A673 (cell line): ENCODE data around the gene PPP1R13B. TPM values are rescaled to one million over a fixed set of nuclear protein-coding genes. Genes with fewer than 3 reads are reported as not detected.

Experiments used
- BruUV-seq: library from RNA; stranded (reverse); fragments of 400-500 nt; replicated peaks from 2 replicates; lab custom pipeline; 2021; lab: Mats Ljungman, UMichigan
- CTCF ChIA-PET: fragments of 300-600 bp; sonication (Branson Sonifier 250); formaldehyde crosslinking; loops from one replicate; lab custom pipeline; 2022; ENCODE audit warnings: antibody characterized with exemption; lab: Charles Lee
- POLR2A ChIA-PET: fragments of 300-600 bp; sonication (Branson Sonifier 250); formaldehyde crosslinking; loops from one replicate; lab custom pipeline; 2022; ENCODE audit warnings: antibody characterized with exemption; ENCODE audit not compliant: low non-redundant PET; lab: Charles Lee
- DNase-seq: peaks from one replicate; pipeline ENCODE4 v3.0.0-alpha.2; 2015; ENCODE audit warnings: low spot score
- H3K27ac ChIP-seq: fragments of 200-600 bp; sonication (generic); 2 replicates; pipeline ENCODE4 v1.5.1; 2016; ENCODE audit warnings: mixed run types, low read depth, mild to moderate bottlenecking, mixed read lengths, antibody characterized with exemption, low read length; ENCODE audit not compliant: poor library complexity, severe bottlenecking
- H3K27me3 ChIP-seq: fragments of 200-600 bp; sonication (generic); replicated peaks from 2 replicates; pipeline ENCODE4 v1.6.1; 2017; ENCODE audit warnings: mixed run types, low read depth, mild to moderate bottlenecking, mixed read lengths, antibody characterized with exemption, low read length; ENCODE audit not compliant: insufficient read depth, poor library complexity
- H3K36me3 ChIP-seq: fragments of 200-600 bp; sonication (generic); 2 replicates; pipeline ENCODE4 v1.6.1; 2016; ENCODE audit warnings: mixed run types, mild to moderate bottlenecking, mixed read lengths, antibody characterized with exemption, low read length; ENCODE audit not compliant: insufficient read depth, poor library complexity, severe bottlenecking
- H3K4me1 ChIP-seq: fragments of 200-600 bp; sonication (generic); 2 replicates; pipeline ENCODE4 v1.6.1; 2017; ENCODE audit warnings: mixed run types, mild to moderate bottlenecking, mixed read lengths, antibody characterized with exemption, low read length; ENCODE audit not compliant: insufficient read depth, poor library complexity, severe bottlenecking
- H3K4me3 ChIP-seq: fragments of 200-600 bp; sonication (generic); 2 replicates; pipeline ENCODE4 v1.5.1; 2016; ENCODE audit warnings: low read depth, mixed run types, mild to moderate bottlenecking, mixed read lengths, low read length; ENCODE audit not compliant: poor library complexity, severe bottlenecking
- H3K9me3 ChIP-seq: fragments of 200-600 bp; sonication (generic); 2 replicates; pipeline ENCODE4 v1.6.1; 2016; ENCODE audit warnings: mixed run types, low read depth, mild to moderate bottlenecking, mixed read lengths, antibody characterized with exemption, low read length; ENCODE audit not compliant: poor library complexity, severe bottlenecking
- CTCF ChIP-seq: fragments of 300-800, 200-600 bp; sonication (generic); conservative IDR thresholded peaks from 2 replicates; pipeline ENCODE4 v1.5.1; 2017; ENCODE audit warnings: low read depth, mild to moderate bottlenecking, antibody characterized with exemption, low read length, moderate library complexity, mixed read lengths
- EZH2 ChIP-seq: fragments of 200-600 bp; sonication (generic); IDR thresholded peaks from 2 replicates; pipeline ENCODE4 v1.6.1; 2017; ENCODE audit warnings: borderline replicate concordance, low read depth, mild to moderate bottlenecking, mixed read lengths, antibody characterized with exemption, low read length; ENCODE audit not compliant: poor library complexity, severe bottlenecking
- intact Hi-C: fragments of 100-400 bp; cut with micrococcal nuclease; formaldehyde crosslinking; loops from one replicate; pipeline ENCODE4 v1.10.0; 2022; ENCODE audit not compliant: unreplicated experiment
- total RNA-seq: library from RNA; stranded (reverse); gene quantifications from 2 replicates; pipeline ENCODE4 v1.2.3, GENCODE V29; 2021

Gene PPP1R13B
- total RNA-seq, 1 experiment from 2014 or later = 4.8 TPM

- H3K27ac ChIP-seq = no peak overlapping the region
- intact Hi-C loops = no loop called here
- H3K4me1 ChIP-seq = peaks cover 9% of the 10 kb centered on the region
- no peak for DNase-seq
- no TSS peak for BruUV-seq
- no peak for TF ChIP-seq EZH2
- no peak for TF ChIP-seq CTCF
- POLR2A ChIA-PET = no interaction called here
- no peaks in the 10 kb centered on the region for H3K9me3 ChIP-seq
- CTCF ChIA-PET = interaction anchor here (0.5 kb wide), 1 partner anchor 100 kb away, joined by 9 read pairs; no protein-coding TSS in a partner anchor
- H3K36me3 ChIP-seq = no peaks in the 10 kb centered on the region
- no peaks in the 10 kb centered on the region for H3K27me3 ChIP-seq
- no peak overlapping the region for H3K4me3 ChIP-seq
Measured at GRCh38 chr14:103878180-103878579, 30.8 kb upstream of the PPP1R13B start.

GRCh38 chr14:103875010-103875409, 27.6 kb upstream of the PPP1R13B start:
- TF ChIP-seq EZH2 = no peak
- TF ChIP-seq CTCF = no peak
- Histone ChIP-seq H3K27ac (no peak overlapping the region), H3K27me3 (no peaks in the 10 kb centered on the region), H3K4me3 (no peak overlapping the region), H3K9me3 (no peaks in the 10 kb centered on the region), H3K36me3 (no peaks in the 10 kb centered on the region), H3K4me1 (peaks cover 5% of the 10 kb centered on the region)
- DNase-seq = no peak
- no TSS peak for BruUV-seq
- ChIA-PET POLR2A (no interaction called here), CTCF (no interaction called here)
- intact Hi-C loops = no loop called here

GRCh38 chr14:103872481-103873113, 25.2 kb upstream of the PPP1R13B start:
- H3K27ac ChIP-seq = no peak overlapping the region
- peaks cover 8% of the 10 kb centered on the region for H3K4me1 ChIP-seq
- no TSS peak for BruUV-seq
- H3K9me3 ChIP-seq = no peaks in the 10 kb centered on the region
- intact Hi-C loops = no loop called here
- TF ChIP-seq EZH2 (no peak), CTCF (no peak)
- POLR2A ChIA-PET = no interaction called here
- H3K36me3 ChIP-seq = no peaks in the 10 kb centered on the region
- H3K27me3 ChIP-seq = no peaks in the 10 kb centered on the region
- CTCF ChIA-PET = interaction anchor here (0.7 kb wide), 1 partner anchor 354 kb away, joined by 3 read pairs; no protein-coding TSS in a partner anchor
- no peak overlapping the region for H3K4me3 ChIP-seq
- no peak for DNase-seq
